Neural crest cell (in vitro differentiated cells): Measurements from ENCODE around the gene GRK7. TPM values are rescaled to one million over a fixed set of nuclear protein-coding genes. Genes with fewer than 3 reads are reported as not detected.

ENCODE experiments used
- DNase-seq: peaks from one replicate; pipeline ENCODE4 v3.0.0; 2021; ENCODE audit warnings: low read depth, mixed read lengths, low spot score
- H3K27ac Mint-ChIP-seq: one replicate; pipeline ENCODE4 v1.8.0; 2021; ENCODE audit warnings: mild to moderate bottlenecking, mixed read lengths; ENCODE audit not compliant: unreplicated experiment
- H3K27me3 Mint-ChIP-seq: 2 replicates; pipeline ENCODE4 v1.8.0; 2021; ENCODE audit warnings: low read depth, mild to moderate bottlenecking, mixed read lengths
- H3K36me3 Mint-ChIP-seq: 2 replicates; pipeline ENCODE4 v1.8.0; 2021; ENCODE audit warnings: low read depth, mild to moderate bottlenecking, mixed read lengths
- H3K4me1 Mint-ChIP-seq: 2 replicates; pipeline ENCODE4 v1.8.0; 2021; ENCODE audit warnings: mixed read lengths
- H3K4me3 Mint-ChIP-seq: one replicate; pipeline ENCODE4 v1.8.0; 2021; ENCODE audit warnings: mild to moderate bottlenecking, mixed read lengths
- H3K9me3 Mint-ChIP-seq: 2 replicates; pipeline ENCODE4 v1.8.0; 2021; ENCODE audit warnings: mixed read lengths
- total RNA-seq: library from RNA; stranded (reverse); gene quantifications from 2 replicates; pipeline ENCODE4 v1.2.1, GENCODE V29; 2021
- TF ChIP-seq, protein P1 (sequence below): fragments of 200-600 bp; sonication (generic); conservative IDR thresholded peaks from 2 replicates; pipeline ENCODE4 v1.5.0; 2021; ENCODE audit warnings: antibody characterized with exemption, mild to moderate bottlenecking

Gene GRK7
- total RNA-seq, 1 donor from 2014 or later, result not detected

DNA sequence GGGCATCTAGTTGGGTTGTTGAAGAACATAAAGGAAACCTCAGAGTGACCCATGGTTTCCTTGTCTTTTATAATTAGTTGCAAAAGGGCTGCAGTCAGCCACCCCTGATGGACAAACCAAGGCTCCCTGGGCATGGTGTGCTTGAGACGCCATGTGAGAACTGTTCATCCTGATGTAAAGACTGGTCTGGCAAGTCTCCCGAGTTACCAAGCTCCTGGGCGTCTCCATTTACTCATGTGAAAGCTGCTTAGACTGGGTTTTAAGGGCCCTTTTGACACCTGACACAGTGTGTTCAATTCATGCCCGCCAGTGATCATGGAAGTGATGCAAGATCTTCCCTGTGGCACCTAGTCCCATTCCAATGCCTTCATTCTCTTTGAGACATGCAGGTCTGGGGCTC is 49.4 kb downstream of the GRK7 start:
- no peak overlapping the region for H3K27ac Mint-ChIP-seq
- H3K27me3 Mint-ChIP-seq, result no peaks in the 10 kb centered on the region
- TF ChIP-seq, protein P1, sequence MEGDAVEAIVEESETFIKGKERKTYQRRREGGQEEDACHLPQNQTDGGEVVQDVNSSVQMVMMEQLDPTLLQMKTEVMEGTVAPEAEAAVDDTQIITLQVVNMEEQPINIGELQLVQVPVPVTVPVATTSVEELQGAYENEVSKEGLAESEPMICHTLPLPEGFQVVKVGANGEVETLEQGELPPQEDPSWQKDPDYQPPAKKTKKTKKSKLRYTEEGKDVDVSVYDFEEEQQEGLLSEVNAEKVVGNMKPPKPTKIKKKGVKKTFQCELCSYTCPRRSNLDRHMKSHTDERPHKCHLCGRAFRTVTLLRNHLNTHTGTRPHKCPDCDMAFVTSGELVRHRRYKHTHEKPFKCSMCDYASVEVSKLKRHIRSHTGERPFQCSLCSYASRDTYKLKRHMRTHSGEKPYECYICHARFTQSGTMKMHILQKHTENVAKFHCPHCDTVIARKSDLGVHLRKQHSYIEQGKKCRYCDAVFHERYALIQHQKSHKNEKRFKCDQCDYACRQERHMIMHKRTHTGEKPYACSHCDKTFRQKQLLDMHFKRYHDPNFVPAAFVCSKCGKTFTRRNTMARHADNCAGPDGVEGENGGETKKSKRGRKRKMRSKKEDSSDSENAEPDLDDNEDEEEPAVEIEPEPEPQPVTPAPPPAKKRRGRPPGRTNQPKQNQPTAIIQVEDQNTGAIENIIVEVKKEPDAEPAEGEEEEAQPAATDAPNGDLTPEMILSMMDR, result no peak
- peaks cover 3% of the 10 kb centered on the region for H3K9me3 Mint-ChIP-seq
- no peak for DNase-seq
- peaks cover 15% of the 10 kb centered on the region for H3K4me1 Mint-ChIP-seq
- H3K36me3 Mint-ChIP-seq, result no peaks in the 10 kb centered on the region
- H3K4me3 Mint-ChIP-seq, result no peak overlapping the region

Other genes with a start within 250 kb of the GRK7 start
- gene RNF7, start 25.1 kb upstream of the GRK7 start, total RNA-seq, result 103 and 107 TPM in 2 replicates
- gene ATP1B3, start 113.2 kb downstream of the GRK7 start, total RNA-seq, result 123 and 147 TPM in 2 replicates